ENCODE measurements around the gene KRT16. TPM values are rescaled to one million over a fixed set of nuclear protein-coding genes. Genes with fewer than 3 reads are reported as not detected.
"Not testable (repeated sequence)": the region's sequence is repeated elsewhere in the genome, so short reads cannot be mapped to it uniquely, and the experiment has no call there.

The KRT16 gene
- total RNA-seq, 4 donors from 2014 or later = 1.3 to 2.0 TPM; not detected in 2

GRCh38 chr17:41583137-41584127 lies 29.1 kb downstream of the KRT16 start:
- H3K27me3 ChIP-seq = no peaks in the 10 kb centered on the region
- TF ChIP-seq CTCF (IDR thresholded peaks at IDR 0.05) = no peak
- no peak for TF ChIP-seq POLR2A (IDR thresholded peaks at IDR 0.05)
- no peaks in the 10 kb centered on the region for H3K36me3 ChIP-seq
- 80 to 88% methylated on average over 27 to 33 of the region's 33 CpGs for WGBS, 2 donors
- intact Hi-C loops (cut with DNase I) = no loop called here
- H3K27ac ChIP-seq = no peak overlapping the region
- DNase-seq = no peak
- H3K4me1 ChIP-seq = peaks cover 0 to 3% of the 10 kb centered on the region in 2 donors
- no peaks in the 10 kb centered on the region for H3K9me3 ChIP-seq
- H3K4me3 ChIP-seq (replicated peaks in 1 of 3) = no peak overlapping the region

- H3K27ac ChIP-seq; H3K9me3 ChIP-seq; intact Hi-C loops (cut with DNase I); DNase-seq; H3K27me3 ChIP-seq; H3K4me3 ChIP-seq (replicated peaks in 1 of 3); H3K4me1 ChIP-seq; H3K36me3 ChIP-seq: not testable (repeated sequence)
- WGBS, 2 donors = 92% methylated on average over 13 of the region's 13 CpGs
Observed at GRCh38 chr17:41582061-41582968, 30.3 kb downstream of the KRT16 start.

DNA sequence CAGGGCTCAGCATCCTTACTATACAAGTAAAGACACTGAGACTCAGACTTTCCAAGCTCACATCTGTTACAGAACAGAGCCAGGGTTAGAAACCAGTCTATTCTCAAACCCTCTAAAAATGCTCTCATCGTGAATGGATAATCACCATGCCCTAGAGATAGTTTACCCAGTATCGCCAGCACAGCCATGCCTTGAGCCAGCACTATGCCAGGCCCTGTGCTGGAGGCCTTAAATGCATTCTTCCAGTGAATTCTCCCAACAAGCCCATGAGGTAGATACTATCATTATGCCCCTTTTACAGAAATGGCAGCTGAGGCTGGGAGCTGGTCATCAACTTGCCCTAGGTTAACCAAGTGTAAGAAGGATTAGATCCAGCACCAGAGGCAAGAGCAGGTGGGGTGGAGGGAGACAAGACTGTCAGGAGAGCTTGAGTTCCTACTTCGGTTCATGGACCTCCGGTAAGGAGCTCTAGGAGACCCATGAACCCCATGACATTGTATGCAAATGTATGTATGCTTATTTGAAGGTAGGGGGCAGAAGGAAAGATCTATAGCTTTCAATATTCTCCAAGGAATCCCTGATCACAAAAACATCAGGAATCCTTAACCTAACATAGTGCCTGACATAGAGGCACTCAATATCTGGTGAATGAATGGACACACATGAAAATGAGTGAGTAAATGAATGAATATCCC lies 31.1 kb downstream of the KRT16 start:
- DNase-seq = no peak
- TF ChIP-seq CTCF (IDR thresholded peaks at IDR 0.05) = no peak
- TF ChIP-seq POLR2A (IDR thresholded peaks at IDR 0.05) = no peak
- H3K27ac ChIP-seq = no peak overlapping the region
- no peaks in the 10 kb centered on the region for H3K9me3 ChIP-seq
- no peak overlapping the region for H3K4me3 ChIP-seq (replicated peaks in 1 of 3)
- H3K4me1 ChIP-seq = peaks cover 0 to 3% of the 10 kb centered on the region in 2 donors
- 95% methylated on average over 4 of the region's 4 CpGs for WGBS, 2 donors
- no peaks in the 10 kb centered on the region for H3K27me3 ChIP-seq
- intact Hi-C loops (cut with DNase I) = no loop called here
- no peaks in the 10 kb centered on the region for H3K36me3 ChIP-seq

DNA sequence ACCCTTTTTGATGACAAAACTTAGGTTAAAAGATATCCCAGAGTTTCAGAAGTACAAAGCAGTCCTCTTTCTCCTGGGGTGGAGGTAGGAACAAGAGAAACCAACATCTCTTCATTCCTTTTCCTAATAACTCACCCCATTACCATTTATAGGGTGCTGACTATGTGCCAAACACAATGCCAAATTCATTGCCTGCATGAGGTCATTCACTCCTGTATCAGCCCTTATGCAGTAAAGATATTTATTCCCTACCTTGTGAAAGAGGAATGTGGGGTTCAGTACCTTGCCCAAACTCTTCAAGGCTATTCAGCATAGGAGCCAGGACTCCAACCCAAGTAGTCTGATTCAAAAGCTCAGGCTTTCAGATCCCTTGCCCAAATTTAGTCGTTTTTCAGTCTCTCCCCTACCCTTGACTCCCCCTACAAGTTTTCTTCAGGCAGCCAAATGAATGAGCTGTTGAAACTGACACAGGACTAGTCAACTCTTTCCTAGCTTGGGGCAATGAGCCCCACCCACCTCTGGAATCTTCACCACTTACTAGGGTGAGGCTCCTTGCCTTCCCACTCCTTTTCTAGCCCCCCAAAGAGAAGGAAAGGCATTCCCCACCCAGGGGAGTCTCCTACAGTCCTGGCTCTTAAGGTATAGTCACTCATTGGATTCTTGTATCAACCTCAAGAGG lies 31.7 kb downstream of the KRT16 start:
- H3K36me3 ChIP-seq = no peaks in the 10 kb centered on the region
- TF ChIP-seq CTCF (IDR thresholded peaks at IDR 0.05) (no peak), POLR2A (IDR thresholded peaks at IDR 0.05) (no peak)
- H3K27me3 ChIP-seq = no peaks in the 10 kb centered on the region
- intact Hi-C loops (cut with DNase I) = no loop called here
- H3K4me1 ChIP-seq = peaks cover 0 to 3% of the 10 kb centered on the region in 2 donors
- no peaks in the 10 kb centered on the region for H3K9me3 ChIP-seq
- WGBS, 2 donors = 50 to 60% methylated on average over 1 of the region's 1 CpG
- H3K27ac ChIP-seq = no peak overlapping the region
- no peak overlapping the region for H3K4me3 ChIP-seq (replicated peaks in 1 of 3)
- DNase-seq = no peak

DNA sequence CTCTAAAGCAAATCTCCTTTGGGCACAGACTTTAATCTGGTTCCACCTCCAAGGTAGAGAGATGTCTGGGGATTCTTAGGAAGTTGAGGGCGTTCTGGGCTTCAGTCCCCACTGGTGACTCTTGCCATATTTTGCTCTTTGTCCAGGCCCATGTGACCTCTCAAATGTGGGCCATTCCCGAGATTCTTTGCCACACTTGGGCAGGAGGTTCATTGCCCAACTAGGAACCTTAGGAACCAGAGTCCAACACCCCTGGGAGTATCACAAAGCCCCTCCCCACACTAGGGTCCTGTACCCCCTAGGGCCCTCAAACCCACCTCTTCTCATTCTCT lies 32.4 kb downstream of the KRT16 start:
- H3K4me1 ChIP-seq = peaks cover 0 to 3% of the 10 kb centered on the region in 2 donors
- H3K27ac ChIP-seq = no peak overlapping the region
- no peak overlapping the region for H3K4me3 ChIP-seq (replicated peaks in 1 of 3)
- H3K9me3 ChIP-seq = no peaks in the 10 kb centered on the region
- intact Hi-C loops (cut with DNase I) = no loop called here
- no peaks in the 10 kb centered on the region for H3K27me3 ChIP-seq
- DNase-seq = no peak
- H3K36me3 ChIP-seq = no peaks in the 10 kb centered on the region
- TF ChIP-seq POLR2A (IDR thresholded peaks at IDR 0.05) = no peak
- no peak for TF ChIP-seq CTCF (IDR thresholded peaks at IDR 0.05)
- 96 to 100% methylated on average over 2 of the region's 2 CpGs for WGBS, 2 donors
